ENCODE measurements around the gene WFDC12.

DNA sequence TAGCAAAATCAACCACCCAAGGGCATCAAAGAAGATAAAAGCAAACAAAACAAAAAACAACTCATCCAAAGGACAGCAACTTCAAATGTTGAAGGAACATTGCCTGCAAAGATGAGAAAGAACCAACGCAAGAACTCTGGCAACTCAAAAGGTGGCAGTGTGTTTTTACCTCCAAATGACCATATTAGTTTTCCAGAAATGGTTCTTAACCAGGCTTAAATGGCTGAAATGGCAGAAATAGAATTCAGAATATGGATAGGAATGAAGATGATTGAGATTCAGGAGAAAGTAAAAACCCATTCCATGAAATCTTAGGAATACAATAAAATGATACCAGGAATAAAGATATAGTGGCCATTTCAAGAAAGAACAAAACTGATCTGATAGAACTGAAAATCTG, 40.6 kb upstream of the WFDC12 start:
- TF ChIP-seq, protein P1, sequence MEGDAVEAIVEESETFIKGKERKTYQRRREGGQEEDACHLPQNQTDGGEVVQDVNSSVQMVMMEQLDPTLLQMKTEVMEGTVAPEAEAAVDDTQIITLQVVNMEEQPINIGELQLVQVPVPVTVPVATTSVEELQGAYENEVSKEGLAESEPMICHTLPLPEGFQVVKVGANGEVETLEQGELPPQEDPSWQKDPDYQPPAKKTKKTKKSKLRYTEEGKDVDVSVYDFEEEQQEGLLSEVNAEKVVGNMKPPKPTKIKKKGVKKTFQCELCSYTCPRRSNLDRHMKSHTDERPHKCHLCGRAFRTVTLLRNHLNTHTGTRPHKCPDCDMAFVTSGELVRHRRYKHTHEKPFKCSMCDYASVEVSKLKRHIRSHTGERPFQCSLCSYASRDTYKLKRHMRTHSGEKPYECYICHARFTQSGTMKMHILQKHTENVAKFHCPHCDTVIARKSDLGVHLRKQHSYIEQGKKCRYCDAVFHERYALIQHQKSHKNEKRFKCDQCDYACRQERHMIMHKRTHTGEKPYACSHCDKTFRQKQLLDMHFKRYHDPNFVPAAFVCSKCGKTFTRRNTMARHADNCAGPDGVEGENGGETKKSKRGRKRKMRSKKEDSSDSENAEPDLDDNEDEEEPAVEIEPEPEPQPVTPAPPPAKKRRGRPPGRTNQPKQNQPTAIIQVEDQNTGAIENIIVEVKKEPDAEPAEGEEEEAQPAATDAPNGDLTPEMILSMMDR (IDR thresholded peaks at IDR 0.05; ENCODE audit: low read depth, low read length, poor library complexity, severe bottlenecking) = no peak
- no peak for TF ChIP-seq EZH2phosphoT487 (IDR thresholded peaks at IDR 0.05; ENCODE audit: borderline replicate concordance, low read length)

Measured in DOHH2 (cell line).